Progenitor cell of endocrine pancreas (in vitro differentiated cells): ENCODE data around the gene CORO1C. TPM values are rescaled to one million over a fixed set of nuclear protein-coding genes. Genes with fewer than 3 reads are reported as not detected.

Source experiments
- DNase-seq: peaks from one replicate; pipeline ENCODE4 v3.0.0; 2021; ENCODE audit warnings: low spot score; ENCODE audit not compliant: unreplicated experiment
- H3K27ac Mint-ChIP-seq: 2 replicates; pipeline ENCODE4 v1.8.0; 2021; ENCODE audit warnings: mild to moderate bottlenecking, moderate library complexity, mixed read lengths
- H3K27me3 Mint-ChIP-seq: 2 replicates; pipeline ENCODE4 v1.8.0; 2021; ENCODE audit warnings: mixed read lengths
- H3K36me3 Mint-ChIP-seq: 2 replicates; pipeline ENCODE4 v1.8.0; 2022; ENCODE audit warnings: mixed read lengths; ENCODE audit not compliant: insufficient read depth
- H3K4me1 Mint-ChIP-seq: 2 replicates; pipeline ENCODE4 v1.8.0; 2021; ENCODE audit warnings: low read depth, mixed read lengths
- H3K4me3 Mint-ChIP-seq: 2 replicates; pipeline ENCODE4 v1.8.0; 2021; ENCODE audit warnings: low read depth, mild to moderate bottlenecking, moderate library complexity, mixed read lengths
- H3K9me3 Mint-ChIP-seq: 2 replicates; pipeline ENCODE4 v1.8.0; 2021; ENCODE audit warnings: low read depth, mixed read lengths
- CTCF ChIP-seq: fragments of 200-600 bp; sonication (generic); IDR thresholded peaks from one replicate; pipeline ENCODE4 v1.5.0; 2021; ENCODE audit warnings: antibody characterized with exemption, mild to moderate bottlenecking; ENCODE audit not compliant: unreplicated experiment
- total RNA-seq: library from RNA; stranded (reverse); gene quantifications from 2 replicates; pipeline ENCODE4 v1.2.1, GENCODE V29; 2021

Gene CORO1C
- total RNA-seq, 1 donor from 2014 or later, result 68.3 TPM

GRCh38 chr12:108676707-108677106, 54.6 kb downstream of the CORO1C start:
- no peak for TF ChIP-seq CTCF
- H3K4me1 Mint-ChIP-seq, result peaks cover 17% of the 10 kb centered on the region
- H3K27me3 Mint-ChIP-seq, result no peaks in the 10 kb centered on the region
- no peak overlapping the region for H3K4me3 Mint-ChIP-seq
- peaks cover 12% of the 10 kb centered on the region for H3K36me3 Mint-ChIP-seq
- no peak overlapping the region for H3K27ac Mint-ChIP-seq
- H3K9me3 Mint-ChIP-seq, result no peaks in the 10 kb centered on the region
- no peak for DNase-seq

- H3K27me3 Mint-ChIP-seq, result no peaks in the 10 kb centered on the region
- H3K4me3 Mint-ChIP-seq, result no peak overlapping the region
- peaks cover 12% of the 10 kb centered on the region for H3K36me3 Mint-ChIP-seq
- TF ChIP-seq CTCF, result no peak
- DNase-seq, result no peak
- peak overlapping the region; percentile 73 for H3K27ac Mint-ChIP-seq
- H3K4me1 Mint-ChIP-seq, result peaks cover 17% of the 10 kb centered on the region
- H3K9me3 Mint-ChIP-seq, result no peaks in the 10 kb centered on the region
Observed at GRCh38 chr12:108675792-108676191, 55.5 kb downstream of the CORO1C start.

GRCh38 chr12:108672054-108672453, 59.3 kb downstream of the CORO1C start:
- H3K4me1 Mint-ChIP-seq, result peaks cover 28% of the 10 kb centered on the region
- H3K4me3 Mint-ChIP-seq, result no peak overlapping the region
- TF ChIP-seq CTCF, result no peak
- no peak for DNase-seq
- no peaks in the 10 kb centered on the region for H3K27me3 Mint-ChIP-seq
- no peak overlapping the region for H3K27ac Mint-ChIP-seq
- H3K9me3 Mint-ChIP-seq, result no peaks in the 10 kb centered on the region
- H3K36me3 Mint-ChIP-seq, result peaks cover 11% of the 10 kb centered on the region

- H3K36me3 Mint-ChIP-seq, result peaks cover 11% of the 10 kb centered on the region
- H3K4me1 Mint-ChIP-seq, result peaks cover 28% of the 10 kb centered on the region
- H3K9me3 Mint-ChIP-seq, result no peaks in the 10 kb centered on the region
- no peak for DNase-seq
- no peak for TF ChIP-seq CTCF
- H3K27me3 Mint-ChIP-seq, result no peaks in the 10 kb centered on the region
- no peak overlapping the region for H3K27ac Mint-ChIP-seq
- H3K4me3 Mint-ChIP-seq, result no peak overlapping the region
Observed at GRCh38 chr12:108671110-108671509, 60.2 kb downstream of the CORO1C start.

- no peak overlapping the region for H3K4me3 Mint-ChIP-seq
- H3K27me3 Mint-ChIP-seq, result no peaks in the 10 kb centered on the region
- no peak for TF ChIP-seq CTCF
- peaks cover 18% of the 10 kb centered on the region for H3K4me1 Mint-ChIP-seq
- peak overlapping the region; percentile 42 for H3K27ac Mint-ChIP-seq
- H3K9me3 Mint-ChIP-seq, result no peaks in the 10 kb centered on the region
- H3K36me3 Mint-ChIP-seq, result peaks cover 11% of the 10 kb centered on the region
- DNase-seq, result no peak
Observed at GRCh38 chr12:108670066-108670631, 61.2 kb downstream of the CORO1C start.
